Endothelial cell of umbilical vein (primary cell): ENCODE measurements around the gene TPK1. TPM values are rescaled to one million over a fixed set of nuclear protein-coding genes. Genes with fewer than 3 reads are reported as not detected.

ENCODE experiments used
- BruUV-seq: library from RNA; stranded (reverse); fragments of 400-500 nt; replicated peaks from 2 replicates; lab custom pipeline; 2021; lab: Mats Ljungman, UMichigan
- CTCF ChIA-PET: fragments of 300-600, 350-600 bp; sonication (Branson Sonifier 250); formaldehyde crosslinking; loops from one replicate; lab custom pipeline; 2021; ENCODE audit warnings: antibody characterized with exemption, inconsistent platforms; lab: Charles Lee
- POLR2A ChIA-PET: fragments of 300-600, 350-600 bp; sonication (Branson Sonifier 250); formaldehyde crosslinking; loops from one replicate; lab custom pipeline; 2021; ENCODE audit warnings: antibody characterized with exemption, inconsistent platforms; lab: Charles Lee
- DNase-seq: peaks from one replicate; pipeline ENCODE4 v3.0.0-alpha.2; 2011; ENCODE audit warnings: low read depth, low spot score
- FAIRE-seq: peaks from 2 replicates; lab custom pipeline; 2011; peaks lifted over from hg19 to GRCh38; lab: Jason Lieb, UNC
- H2AFZ ChIP-seq: 2 replicates; pipeline ENCODE4 v1.6.0; 2012; ENCODE audit warnings: low read depth, low read length, control low read depth, inconsistent platforms
- H3K27ac ChIP-seq: 2 replicates; pipeline ENCODE4 v1.5.1; 2011; ENCODE audit warnings: low read depth, mild to moderate bottlenecking, control low read depth, low read length, moderate library complexity; ENCODE audit not compliant: insufficient read depth
- H3K27me3 ChIP-seq, 2 experiments: 2 replicates each; pipeline versions ENCODE4 v1.6.0 to v1.6.1; 2011; ENCODE audit warnings: low read length in 2 of 2, mixed read lengths in 1 of 2; ENCODE audit not compliant: control insufficient read depth in 2 of 2, insufficient read depth in 2 of 2
- H3K36me3 ChIP-seq, 2 experiments: 2 replicates in 1 of 2; 3 replicates in 1 of 2; pipeline ENCODE4 v1.5.1; 2011; ENCODE audit warnings: low read length in 2 of 2, mild to moderate bottlenecking in 1 of 2, moderate library complexity in 1 of 2; ENCODE audit not compliant: control insufficient read depth in 2 of 2, insufficient read depth in 2 of 2; ENCODE audit errors: extremely low read depth in 1 of 2
- H3K4me1 ChIP-seq: 3 replicates; pipeline ENCODE4 v1.5.1; 2011; ENCODE audit warnings: mild to moderate bottlenecking, low read length; ENCODE audit not compliant: control insufficient read depth, insufficient read depth; ENCODE audit errors: extremely low read depth
- H3K4me2 ChIP-seq: 2 replicates; pipeline ENCODE4 v1.6.1; 2011; ENCODE audit warnings: low read length, control low read depth, mixed read lengths; ENCODE audit not compliant: insufficient read depth
- H3K4me3 ChIP-seq, 3 experiments: fragments of 200-600 bp in 1 of 3; sonication (generic), shearing (Covaris generic) in 1 of 3; replicated peaks in 1 of 3; 2 replicates each; pipeline ENCODE4 v1.5.1; 2011 to 2016; ENCODE audit warnings: control low read depth in 3 of 3, low read length in 3 of 3, mild to moderate bottlenecking in 2 of 3, inconsistent platforms in 1 of 3, low read depth in 1 of 3, moderate library complexity in 1 of 3; ENCODE audit not compliant: insufficient read depth in 1 of 3
- H3K79me2 ChIP-seq: 2 replicates; pipeline ENCODE4 v1.6.0; 2012; ENCODE audit warnings: low read length, inconsistent platforms; ENCODE audit not compliant: control insufficient read depth, insufficient read depth
- H3K9ac ChIP-seq: replicated peaks from 2 replicates; pipeline ENCODE3; 2011; ENCODE audit warnings: low read length, control low read depth; ENCODE audit not compliant: insufficient read depth; ENCODE audit errors: extremely low read depth
- H3K9me1 ChIP-seq: replicated peaks from 3 replicates; pipeline ENCODE4 v1.6.0; 2011; ENCODE audit warnings: mild to moderate bottlenecking, low read length; ENCODE audit not compliant: control insufficient read depth, insufficient read depth; ENCODE audit errors: extremely low read depth
- H3K9me3 ChIP-seq: replicated peaks from 2 replicates; pipeline ENCODE4 v1.5.1; 2012; ENCODE audit warnings: low read length, inconsistent platforms; ENCODE audit not compliant: control insufficient read depth, insufficient read depth
- H4K20me1 ChIP-seq: replicated peaks from 2 replicates; pipeline ENCODE3; 2011; ENCODE audit warnings: mild to moderate bottlenecking, low read length; ENCODE audit not compliant: control insufficient read depth, insufficient read depth; ENCODE audit errors: extremely low read depth
- EZH2 ChIP-seq: IDR thresholded peaks from 2 replicates; pipeline ENCODE4 v1.6.1; 2012; ENCODE audit warnings: borderline replicate concordance, low read depth, mild to moderate bottlenecking, moderate library complexity, low read length, inconsistent platforms; ENCODE audit not compliant: severe bottlenecking
- FOS ChIP-seq: IDR thresholded peaks from 2 replicates; pipeline ENCODE4 v1.6.1; 2011; ENCODE audit warnings: mild to moderate bottlenecking, low read length, moderate library complexity, borderline replicate concordance; ENCODE audit not compliant: insufficient read depth
- GATA2 ChIP-seq: IDR thresholded peaks from 2 replicates; pipeline ENCODE4 v1.7.0; 2011; ENCODE audit warnings: low read depth, mild to moderate bottlenecking, moderate library complexity, mixed read lengths, low read length; ENCODE audit not compliant: insufficient read length, insufficient read depth
- JUN ChIP-seq: IDR thresholded peaks from 2 replicates; pipeline ENCODE4 v1.6.1; 2011; ENCODE audit warnings: borderline replicate concordance, low read depth; ENCODE audit not compliant: insufficient read length, insufficient read depth
- MYC ChIP-seq: IDR thresholded peaks from one replicate; pipeline ENCODE4 v1.6.1; 2011; ENCODE audit warnings: mild to moderate bottlenecking, low read depth, low read length
- POLR2A ChIP-seq: IDR thresholded peaks from 2 replicates; pipeline ENCODE4 v1.6.1; 2012; ENCODE audit warnings: low read depth, mild to moderate bottlenecking, control low read depth, low read length
- POLR2AphosphoS5 ChIP-seq: IDR thresholded peaks from 2 replicates; pipeline ENCODE4 v1.6.1; 2012; ENCODE audit warnings: low read depth, mild to moderate bottlenecking, control low read depth, low read length, moderate library complexity; ENCODE audit not compliant: insufficient read depth
- dilution Hi-C: fragments of 300-500 bp; cut with MboI; formaldehyde crosslinking; loops from one replicate; pipeline ENCODE4 v1.15.0; 2019; ENCODE audit warnings: low sequenced_read_pairs; ENCODE audit not compliant: extremely low pct_ligation_motif_present
- intact Hi-C: fragments of 100-400 bp; cut with micrococcal nuclease; formaldehyde crosslinking; loops from one replicate; pipeline ENCODE4 v1.10.0; 2022
- polyA plus RNA-seq, 4 experiments: library from polyadenylated mRNA; depleted of rRNA in 3 of 4; stranded (reverse) in 3 of 4; unstranded in 1 of 4; fragments of >200 nt; gene quantifications; 2 replicates each; pipeline versions ENCODE4 v1.2.1 to v1.2.3, GENCODE V29; 2011 to 2012; ENCODE audit warnings: missing spikeins in 1 of 4
- total RNA-seq: library from RNA; stranded (reverse); gene quantifications from 2 replicates; pipeline ENCODE4 v1.2.3, GENCODE V29; 2021
- TF ChIP-seq, protein P1 (sequence below): IDR thresholded peaks from 2 replicates; pipeline ENCODE4 v1.6.1; 2011; ENCODE audit not compliant: insufficient read depth, insufficient read length
- TF ChIP-seq, protein P2 (sequence below), 2 donors: IDR thresholded peaks; 1 replicate in 1 of 2; 2 replicates in 1 of 2; pipeline ENCODE4 v1.5.1; 2011; ENCODE audit warnings: low read length in 2 of 2, mild to moderate bottlenecking in 2 of 2, moderate library complexity in 2 of 2, control low read depth in 1 of 2, inconsistent platforms in 1 of 2, low read depth in 1 of 2; ENCODE audit not compliant: insufficient read depth in 1 of 2; ENCODE audit errors: extremely low read depth in 1 of 2

The TPK1 gene
- total and polyA plus RNA-seq, 2 donors (not counting 3 experiments of a cell fraction or from before 2014, with no cell fraction given), result 7.5 to 9.3 TPM

GRCh38 chr7:144768633-144769032 lies 67.2 kb downstream of the TPK1 start:
- H3K9ac ChIP-seq, result no peak overlapping the region
- H3K9me3 ChIP-seq, result no peaks in the 10 kb centered on the region
- CTCF ChIA-PET, result interaction anchor here (1.1 to 1.9 kb wide), 2 partner anchors 8 to 30 kb away, joined by 3 to 9 read pairs; no protein-coding TSS in a partner anchor
- H3K9me1 ChIP-seq, result no peaks in the 10 kb centered on the region
- peak; percentile 51 for DNase-seq
- intact Hi-C loops, result no loop called here
- no peak overlapping the region for H2AFZ ChIP-seq
- no peak for FAIRE-seq
- H4K20me1 ChIP-seq, result no peaks in the 10 kb centered on the region
- TF ChIP-seq MYC (no peak), EZH2 (no peak), JUN (no peak), FOS (no peak), POLR2AphosphoS5 (no peak), GATA2 (no peak), POLR2A (no peak)
- TF ChIP-seq, protein P1, sequence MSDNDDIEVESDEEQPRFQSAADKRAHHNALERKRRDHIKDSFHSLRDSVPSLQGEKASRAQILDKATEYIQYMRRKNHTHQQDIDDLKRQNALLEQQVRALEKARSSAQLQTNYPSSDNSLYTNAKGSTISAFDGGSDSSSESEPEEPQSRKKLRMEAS, result no peak
- TF ChIP-seq, protein P2, sequence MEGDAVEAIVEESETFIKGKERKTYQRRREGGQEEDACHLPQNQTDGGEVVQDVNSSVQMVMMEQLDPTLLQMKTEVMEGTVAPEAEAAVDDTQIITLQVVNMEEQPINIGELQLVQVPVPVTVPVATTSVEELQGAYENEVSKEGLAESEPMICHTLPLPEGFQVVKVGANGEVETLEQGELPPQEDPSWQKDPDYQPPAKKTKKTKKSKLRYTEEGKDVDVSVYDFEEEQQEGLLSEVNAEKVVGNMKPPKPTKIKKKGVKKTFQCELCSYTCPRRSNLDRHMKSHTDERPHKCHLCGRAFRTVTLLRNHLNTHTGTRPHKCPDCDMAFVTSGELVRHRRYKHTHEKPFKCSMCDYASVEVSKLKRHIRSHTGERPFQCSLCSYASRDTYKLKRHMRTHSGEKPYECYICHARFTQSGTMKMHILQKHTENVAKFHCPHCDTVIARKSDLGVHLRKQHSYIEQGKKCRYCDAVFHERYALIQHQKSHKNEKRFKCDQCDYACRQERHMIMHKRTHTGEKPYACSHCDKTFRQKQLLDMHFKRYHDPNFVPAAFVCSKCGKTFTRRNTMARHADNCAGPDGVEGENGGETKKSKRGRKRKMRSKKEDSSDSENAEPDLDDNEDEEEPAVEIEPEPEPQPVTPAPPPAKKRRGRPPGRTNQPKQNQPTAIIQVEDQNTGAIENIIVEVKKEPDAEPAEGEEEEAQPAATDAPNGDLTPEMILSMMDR (IDR thresholded peaks at IDR 0.05; ENCODE audit: extremely low read depth in 1 of 2, insufficient read depth in 1 of 2, low read depth in 1 of 2, low read length in 2 of 2), result no peak
- H3K36me3 ChIP-seq, result no peaks in the 10 kb centered on the region
- no peak overlapping the region for H3K27ac ChIP-seq
- H3K4me3 ChIP-seq, result no peak overlapping the region
- H3K27me3 ChIP-seq, result no peaks in the 10 kb centered on the region
- no peaks in the 10 kb centered on the region for H3K79me2 ChIP-seq
- POLR2A ChIA-PET, result no interaction called here
- no TSS peak for BruUV-seq
- no peaks in the 10 kb centered on the region for H3K4me1 ChIP-seq
- no peak overlapping the region for H3K4me2 ChIP-seq
- dilution Hi-C loops, result no loop called here
